Thymus (tissue), 14 donors: Measurements from ENCODE around the gene RPS27. TPM values are rescaled to one million over a fixed set of nuclear protein-coding genes. Genes with fewer than 3 reads are reported as not detected.
A peak's percentile ranks its signal among the peaks of the same experiment; 100 is the strongest.

ENCODE experiments used
- DNase-seq, 9 donors: peaks; one replicate each; pipeline ENCODE4 v3.0.0-alpha.2; 2013; ENCODE audit warnings: low spot score in 9 of 9, low read depth in 6 of 9, missing footprints in 1 of 9
- H3K27ac ChIP-seq, 2 donors: one replicate each; pipeline ENCODE4 v1.5.1; 2013; ENCODE audit warnings: control low read depth in 1 of 2, low read depth in 1 of 2, low read length in 1 of 2, mild to moderate bottlenecking in 1 of 2, moderate library complexity in 1 of 2
- H3K27me3 ChIP-seq, 2 donors: one replicate each; pipeline ENCODE4 v1.5.1; 2013; ENCODE audit warnings: low read length in 1 of 2; ENCODE audit not compliant: control insufficient read depth in 2 of 2, insufficient read depth in 1 of 2
- H3K36me3 ChIP-seq, 2 donors: one replicate each; pipeline ENCODE4 v1.5.1; 2013; ENCODE audit warnings: low read length in 1 of 2, mild to moderate bottlenecking in 1 of 2, moderate library complexity in 1 of 2; ENCODE audit not compliant: control insufficient read depth in 2 of 2, insufficient read depth in 2 of 2
- H3K4me1 ChIP-seq, 2 donors: one replicate each; pipeline ENCODE4 v1.5.1; 2013; ENCODE audit warnings: low read length in 2 of 2; ENCODE audit not compliant: control insufficient read depth in 2 of 2, insufficient read depth in 2 of 2
- H3K4me3 ChIP-seq, 2 donors: one replicate each; pipeline ENCODE4 v1.5.1; 2013; ENCODE audit warnings: low read length in 2 of 2, control low read depth in 1 of 2, mild to moderate bottlenecking in 1 of 2
- H3K9me3 ChIP-seq, 2 donors: one replicate each; pipeline ENCODE4 v1.5.1; 2013; ENCODE audit warnings: low read length in 1 of 2, mild to moderate bottlenecking in 1 of 2; ENCODE audit not compliant: control insufficient read depth in 2 of 2, insufficient read depth in 1 of 2
- WGBS: extraction: QIAGEN DNeasy Blood & Tissue Kit; methylation state at CpG from one replicate; pipeline ENCODE4 v1.1.7; 2013; 5-methylcytosine and 5-hydroxymethylcytosine counted together
- long read RNA-seq, 10 donors: transcript quantifications; one replicate each; lab custom pipeline, GENCODE V29; 2026
- polyA plus RNA-seq: library from polyadenylated mRNA; stranded (reverse); fragments of 200-250 nt; gene quantifications from one replicate; pipeline ENCODE4 v1.2.3, GENCODE V29; 2013
- total RNA-seq: library from RNA; stranded (reverse); fragments of 120-200 nt; gene quantifications from one replicate; pipeline ENCODE4 v1.2.4, GENCODE V29; 2013
- donor health status: healthy.

RPS27 gene
- total RNA-seq: 10,992 TPM
- polyA plus RNA-seq: 16,610 TPM
- long read RNA-seq, donor 1, transcript RPS27-201 (4 exons, 359 nt): major isoform, 59 of 63 reads
- long read RNA-seq, donor 1, partial matches to known transcripts: 0 of 63 reads
- long read RNA-seq, donor 1, other reads (novel, unspliced or antisense): 0 of 63 reads
- long read RNA-seq, donor 2, transcript RPS27-203 (3 exons, 496 nt): minor isoform, 24 of 600 reads
- long read RNA-seq, donor 2, transcript RPS27-201 (4 exons, 359 nt): major isoform, 485 of 600 reads
- long read RNA-seq, donor 2, transcript RPS27-202 (2 exons, 625 nt): minor isoform, 9 of 600 reads
- long read RNA-seq, donor 2, transcript RPS27-204 (4 exons, 573 nt): minor isoform, 19 of 600 reads
- long read RNA-seq, donor 2, partial matches to known transcripts: 44 of 600 reads
- long read RNA-seq, donor 2, other reads (novel, unspliced or antisense): 13 of 600 reads
- long read RNA-seq, donor 3, transcript RPS27-201 (4 exons, 359 nt): major isoform, 621 of 744 reads
- long read RNA-seq, donor 3, transcript RPS27-202 (2 exons, 625 nt): minor isoform, 16 of 744 reads
- long read RNA-seq, donor 3, transcript RPS27-204 (4 exons, 573 nt): minor isoform, 27 of 744 reads
- long read RNA-seq, donor 3, transcript RPS27-203 (3 exons, 496 nt): minor isoform, 16 of 744 reads
- long read RNA-seq, donor 3, partial matches to known transcripts: 48 of 744 reads
- long read RNA-seq, donor 3, other reads (novel, unspliced or antisense): 13 of 744 reads
- long read RNA-seq, donor 4, transcript RPS27-201 (4 exons, 359 nt): major isoform, 227 of 277 reads
- long read RNA-seq, donor 4, transcript RPS27-204 (4 exons, 573 nt): minor isoform, 9 of 277 reads
- long read RNA-seq, donor 4, transcript RPS27-203 (3 exons, 496 nt): minor isoform, 15 of 277 reads
- long read RNA-seq, donor 4, partial matches to known transcripts: 23 of 277 reads
- long read RNA-seq, donor 4, other reads (novel, unspliced or antisense): 0 of 277 reads
- long read RNA-seq, donor 5, transcript RPS27-202 (2 exons, 625 nt): minor isoform, 26 of 1,279 reads
- long read RNA-seq, donor 5, transcript RPS27-203 (3 exons, 496 nt): minor isoform, 29 of 1,279 reads
- long read RNA-seq, donor 5, transcript RPS27-201 (4 exons, 359 nt): major isoform, 1,066 of 1,279 reads
- long read RNA-seq, donor 5, transcript RPS27-204 (4 exons, 573 nt): minor isoform, 35 of 1,279 reads
- long read RNA-seq, donor 5, partial matches to known transcripts: 72 of 1,279 reads
- long read RNA-seq, donor 5, other reads (novel, unspliced or antisense): 44 of 1,279 reads
- long read RNA-seq, donor 6, transcript RPS27-203 (3 exons, 496 nt): minor isoform, 21 of 302 reads
- long read RNA-seq, donor 6, transcript RPS27-201 (4 exons, 359 nt): major isoform, 247 of 302 reads
- long read RNA-seq, donor 6, transcript RPS27-204 (4 exons, 573 nt): minor isoform, 8 of 302 reads
- long read RNA-seq, donor 6, partial matches to known transcripts: 21 of 302 reads
- long read RNA-seq, donor 6, other reads (novel, unspliced or antisense): 0 of 302 reads
- long read RNA-seq, donor 7, transcript RPS27-203 (3 exons, 496 nt): minor isoform, 72 of 572 reads
- long read RNA-seq, donor 7, transcript RPS27-202 (2 exons, 625 nt): minor isoform, 10 of 572 reads
- long read RNA-seq, donor 7, transcript RPS27-201 (4 exons, 359 nt): major isoform, 401 of 572 reads
- long read RNA-seq, donor 7, transcript RPS27-204 (4 exons, 573 nt): minor isoform, 22 of 572 reads
- long read RNA-seq, donor 7, partial matches to known transcripts: 55 of 572 reads
- long read RNA-seq, donor 7, other reads (novel, unspliced or antisense): 7 of 572 reads
- long read RNA-seq, donor 8, transcript RPS27-204 (4 exons, 573 nt): minor isoform, 10 of 175 reads
- long read RNA-seq, donor 8, transcript RPS27-201 (4 exons, 359 nt): major isoform, 150 of 175 reads
- long read RNA-seq, donor 8, transcript RPS27-203 (3 exons, 496 nt): minor isoform, 7 of 175 reads
- long read RNA-seq, donor 8, partial matches to known transcripts: 6 of 175 reads
- long read RNA-seq, donor 8, other reads (novel, unspliced or antisense): 0 of 175 reads
- long read RNA-seq, donor 9, transcript RPS27-204 (4 exons, 573 nt): minor isoform, 10 of 342 reads
- long read RNA-seq, donor 9, transcript RPS27-203 (3 exons, 496 nt): minor isoform, 11 of 342 reads
- long read RNA-seq, donor 9, transcript RPS27-202 (2 exons, 625 nt): minor isoform, 9 of 342 reads
- long read RNA-seq, donor 9, transcript RPS27-201 (4 exons, 359 nt): major isoform, 295 of 342 reads
- long read RNA-seq, donor 9, partial matches to known transcripts: 16 of 342 reads
- long read RNA-seq, donor 9, other reads (novel, unspliced or antisense): 0 of 342 reads
- long read RNA-seq, donor 10, transcript RPS27-204 (4 exons, 573 nt): minor isoform, 11 of 377 reads
- long read RNA-seq, donor 10, transcript RPS27-203 (3 exons, 496 nt): minor isoform, 7 of 377 reads
- long read RNA-seq, donor 10, transcript RPS27-201 (4 exons, 359 nt): major isoform, 331 of 377 reads
- long read RNA-seq, donor 10, transcript RPS27-202 (2 exons, 625 nt): minor isoform, 7 of 377 reads
- long read RNA-seq, donor 10, partial matches to known transcripts: 18 of 377 reads
- long read RNA-seq, donor 10, other reads (novel, unspliced or antisense): 0 of 377 reads

DNA sequence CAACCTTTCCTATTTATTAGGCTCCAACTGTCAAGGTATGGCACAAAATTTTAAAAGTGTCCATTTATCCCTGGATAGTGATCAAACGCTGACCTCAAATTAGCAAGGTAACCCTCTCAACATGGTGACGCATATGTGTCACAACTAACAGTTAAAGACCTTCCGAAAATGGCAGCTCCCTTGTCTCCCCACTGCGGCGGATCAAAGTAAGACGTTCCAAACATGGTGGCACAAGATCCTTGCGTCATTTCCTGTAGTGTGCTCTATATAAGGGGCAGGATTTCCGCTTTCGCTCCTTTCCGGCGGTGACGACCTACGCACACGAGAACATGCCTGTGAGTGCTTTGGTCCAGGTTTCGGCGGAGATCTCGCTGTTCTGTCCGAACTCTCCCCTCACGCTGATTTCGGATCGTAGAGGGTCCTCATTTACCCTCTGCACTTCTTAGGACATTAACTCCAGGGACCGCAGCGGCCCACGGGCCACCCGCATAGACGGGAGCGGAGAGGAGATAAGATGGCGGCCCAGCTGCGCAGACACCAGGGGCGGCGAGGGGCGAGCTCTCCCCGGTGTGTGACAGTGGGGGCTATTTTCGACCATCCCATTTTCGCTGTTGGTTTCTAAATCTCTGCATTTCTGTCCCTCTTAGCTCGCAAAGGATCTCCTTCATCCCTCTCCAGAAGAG, at the start of gene RPS27:
TSS of gene RPS27 (plus strand) at position 295 of the 683 bp plus-strand sequence. CDS start at position 330, 35 bp downstream.
- peaks cover 10 to 34% of the 10 kb centered on the region in 2 donors for H3K4me1 ChIP-seq
- H3K4me3 ChIP-seq: peak within 1 kb of the TSS; percentile 80 to 88
- DNase-seq: peak; percentile 93 to 99 (median 98)
- H3K36me3 ChIP-seq: peaks cover 24 to 39% of the 10 kb centered on the region in 2 donors
- H3K27me3 ChIP-seq: peaks cover 2 to 9% of the 10 kb centered on the region in 2 donors
- H3K27ac ChIP-seq: peak within 1 kb of the TSS; percentile 78 to 90
- WGBS: under 1% methylated on average over 36 of the region's 36 CpGs
- H3K9me3 ChIP-seq: no peaks in the 10 kb centered on the region

DNA sequence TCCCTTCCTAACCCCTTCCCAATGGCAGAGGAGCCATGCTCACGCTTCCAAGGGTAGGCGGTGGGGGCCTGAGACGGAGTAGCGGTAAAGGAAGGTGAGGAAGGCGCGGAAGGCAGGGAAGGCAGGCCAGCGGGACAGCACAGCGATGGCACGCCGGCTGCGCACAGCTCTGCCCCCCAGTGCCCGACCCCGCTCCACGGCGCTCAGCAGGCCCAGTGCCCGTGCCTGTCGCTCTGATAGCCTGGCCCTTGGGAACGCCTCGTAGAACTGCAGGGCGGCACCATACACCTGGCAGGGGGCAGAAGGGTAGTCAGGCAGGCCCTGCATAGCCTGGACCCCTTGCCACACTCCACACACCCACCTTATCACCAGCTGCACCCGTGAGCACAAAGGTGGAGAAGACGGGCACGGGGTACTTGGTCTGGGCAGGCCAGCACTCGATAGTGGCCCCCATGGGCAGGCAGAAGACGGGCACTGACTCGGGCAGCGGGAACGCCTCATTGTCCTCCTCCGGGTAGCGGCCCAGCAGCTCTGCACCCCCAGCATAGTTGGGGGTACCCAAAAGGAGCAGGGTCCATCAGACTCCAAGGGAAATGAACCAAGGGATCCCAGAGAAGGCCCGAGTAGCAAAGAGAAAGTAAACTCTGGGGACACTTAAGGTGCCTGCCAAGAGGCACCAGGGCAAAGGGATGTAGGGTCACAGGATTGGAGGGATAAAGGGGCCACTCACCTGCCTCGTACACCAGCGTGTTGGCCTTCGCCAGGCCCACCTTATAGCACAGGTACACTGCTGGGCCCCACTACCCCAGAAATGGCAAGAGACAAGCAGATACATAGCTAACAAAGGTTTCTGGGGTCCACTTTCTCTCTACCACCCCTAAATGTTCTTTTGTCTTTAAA, 48.5 kb upstream of the RPS27 start:
- Histone ChIP-seq H3K36me3 (peaks cover 50 to 62% of the 10 kb centered on the region in 2 donors), H3K4me1 (peaks cover 11 to 24% of the 10 kb centered on the region in 2 donors)
- 96% methylated on average over 34 of the region's 34 CpGs for WGBS

DNA sequence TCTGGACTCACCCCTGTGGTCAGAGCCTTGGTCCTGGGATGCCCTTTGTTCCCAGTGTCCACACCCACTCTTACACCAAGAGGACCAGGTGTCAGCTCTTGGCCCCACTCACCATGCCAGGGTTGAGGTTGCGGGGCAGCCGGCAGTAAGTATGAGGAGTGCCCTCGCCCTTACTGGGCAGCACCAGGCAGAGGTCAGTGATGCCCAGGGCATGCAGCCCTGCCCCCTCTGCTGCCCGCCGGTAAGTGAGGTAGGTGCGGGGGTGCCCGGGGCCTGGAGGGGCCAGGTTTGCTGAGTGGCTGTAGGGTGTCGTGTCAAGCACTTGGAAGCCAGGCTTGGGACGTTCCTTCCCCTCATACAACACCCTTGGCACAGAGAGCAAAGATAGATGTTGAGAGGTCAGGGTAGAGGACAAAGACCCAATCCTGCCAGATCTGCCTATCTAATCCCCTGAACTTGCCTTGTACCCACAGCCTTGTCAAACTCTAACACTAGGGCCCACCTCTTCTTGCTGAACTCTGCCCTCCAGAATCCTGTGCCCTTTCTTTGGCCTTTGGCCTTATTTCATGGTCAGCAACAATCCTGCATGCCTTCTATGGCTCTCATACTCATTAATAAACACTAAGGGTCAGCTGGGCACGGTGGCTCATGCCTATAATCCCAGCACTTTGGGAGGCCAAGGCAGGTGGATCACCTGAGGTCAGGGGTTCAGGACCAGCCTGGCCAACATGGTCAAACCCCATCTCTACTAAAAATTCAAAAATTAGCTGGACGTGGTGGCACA, 47.6 kb upstream of the RPS27 start:
- Histone ChIP-seq H3K4me1 (peaks cover 11 to 26% of the 10 kb centered on the region in 2 donors), H3K9me3 (no peaks in the 10 kb centered on the region), H3K27me3 (no peaks in the 10 kb centered on the region), H3K27ac (no peak overlapping the region), H3K4me3 (no peak overlapping the region), H3K36me3 (peaks cover 50 to 62% of the 10 kb centered on the region in 2 donors)
- WGBS: 95% methylated on average over 11 of the region's 11 CpGs
- DNase-seq: no peak

More for the DNA sequence above, 48.5 kb upstream of the RPS27 start:
- no peaks in the 10 kb centered on the region for H3K9me3 ChIP-seq
- no peak overlapping the region for H3K4me3 ChIP-seq
- H3K27ac ChIP-seq: no peak overlapping the region
- no peak for DNase-seq
- H3K27me3 ChIP-seq: no peaks in the 10 kb centered on the region

DNA sequence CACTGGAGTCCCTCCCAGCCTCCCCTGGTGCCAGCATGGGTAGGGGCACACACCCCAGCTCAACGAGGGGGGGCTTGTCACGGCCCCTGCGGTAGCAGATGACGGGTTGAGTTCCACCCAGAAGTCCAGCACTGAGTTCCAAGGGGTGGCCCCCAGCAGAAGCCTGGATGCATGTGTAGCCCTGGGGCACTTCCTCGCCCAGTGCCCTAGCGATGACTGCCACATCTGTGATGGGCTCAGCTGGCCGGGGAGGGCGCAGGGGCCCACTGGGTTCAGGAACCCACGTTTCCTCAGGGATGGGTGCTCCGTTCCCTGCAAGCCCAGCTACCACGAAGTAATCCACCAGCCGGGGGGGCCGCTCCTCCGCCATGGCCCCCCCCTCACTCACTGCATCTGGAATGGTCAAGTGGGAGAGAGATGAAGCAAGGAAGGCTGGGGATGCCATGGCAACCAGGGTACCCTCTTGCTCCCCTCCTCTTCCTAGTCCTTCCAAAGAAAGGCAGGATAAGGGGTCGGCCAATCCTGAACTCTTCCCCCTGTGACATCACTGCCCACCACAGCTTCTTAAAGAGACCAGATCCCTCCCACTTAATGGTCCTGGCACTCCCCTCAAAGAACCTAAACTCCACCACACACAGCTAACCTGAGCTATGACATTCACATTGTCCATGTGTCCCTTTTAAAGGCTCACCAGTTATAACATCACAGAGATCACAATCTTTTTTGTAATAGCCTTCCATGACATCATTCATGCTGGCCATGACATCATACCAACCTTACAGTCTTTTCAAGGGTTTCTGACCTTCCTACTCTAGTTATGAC, 46.3 kb upstream of the RPS27 start:
- Histone ChIP-seq H3K4me3 (peak overlapping the region; percentile 83 to 92), H3K27ac (peak overlapping the region; percentile 32 to 89), H3K4me1 (peaks cover 11 to 26% of the 10 kb centered on the region in 2 donors), H3K36me3 (peaks cover 59 to 69% of the 10 kb centered on the region in 2 donors), H3K27me3 (no peaks in the 10 kb centered on the region), H3K9me3 (no peaks in the 10 kb centered on the region)
- 93% methylated on average over 15 of the region's 15 CpGs for WGBS
- no peak for DNase-seq

DNA sequence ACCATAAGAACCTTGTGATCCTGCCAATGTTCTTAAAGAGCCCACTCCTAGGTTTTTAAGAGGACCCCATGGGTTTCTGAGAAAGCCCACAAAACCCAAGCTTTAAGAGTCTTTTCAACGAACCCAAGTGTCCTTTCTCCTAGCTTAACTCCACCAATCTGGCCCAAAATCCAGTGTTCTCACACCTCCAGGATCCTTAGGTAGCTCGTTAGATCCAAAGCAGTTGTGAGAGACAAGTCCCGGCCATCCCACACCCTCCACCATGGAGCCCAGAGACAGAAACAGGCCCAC, 45.8 kb upstream of the RPS27 start:
- Histone ChIP-seq H3K27ac (peak overlapping the region; percentile 87 to 89), H3K27me3 (no peaks in the 10 kb centered on the region), H3K36me3 (peaks cover 58 to 67% of the 10 kb centered on the region in 2 donors), H3K4me3 (peak overlapping the region; percentile 83 to 92), H3K9me3 (no peaks in the 10 kb centered on the region), H3K4me1 (peaks cover 11 to 26% of the 10 kb centered on the region in 2 donors)
- WGBS: 20% methylated on average over 3 of the region's 3 CpGs
- no peak for DNase-seq
